ENCODE measurements around the gene TSPAN13.

TSPAN13 gene

DNA sequence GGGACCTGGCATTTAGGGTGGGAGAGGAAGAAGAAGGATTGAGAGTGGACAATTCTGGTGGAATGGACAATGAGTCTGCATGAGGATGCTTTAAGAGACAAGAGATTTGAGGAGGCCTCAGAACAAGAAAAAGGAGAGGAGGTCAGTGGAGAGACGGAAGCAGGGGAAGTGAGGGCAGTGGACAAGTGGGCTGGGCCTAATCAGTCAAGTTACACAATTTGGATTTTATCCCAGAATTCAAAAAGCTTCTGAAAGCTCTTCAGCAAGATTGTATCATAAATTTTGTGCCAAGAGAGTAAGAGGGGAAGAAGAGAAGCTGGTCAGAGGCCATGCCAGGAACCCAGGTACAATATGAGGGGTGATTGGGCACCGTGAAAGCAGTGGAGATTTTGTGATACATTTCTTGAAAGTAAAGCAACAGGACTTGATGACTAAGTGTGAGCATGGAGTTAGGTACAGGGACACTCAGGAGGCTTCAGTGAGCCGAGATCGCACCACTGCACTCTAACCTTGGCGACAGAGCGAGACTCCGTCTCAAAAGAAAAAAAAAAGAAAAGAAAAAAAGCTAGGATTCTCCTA, 19.3 kb upstream of the TSPAN13 start:
- H3K9me3 ChIP-seq = no peaks in the 10 kb centered on the region
- no peak overlapping the region for H3K4me3 ChIP-seq
- no peak overlapping the region for H3K27ac ChIP-seq
- TF ChIP-seq, protein P1, sequence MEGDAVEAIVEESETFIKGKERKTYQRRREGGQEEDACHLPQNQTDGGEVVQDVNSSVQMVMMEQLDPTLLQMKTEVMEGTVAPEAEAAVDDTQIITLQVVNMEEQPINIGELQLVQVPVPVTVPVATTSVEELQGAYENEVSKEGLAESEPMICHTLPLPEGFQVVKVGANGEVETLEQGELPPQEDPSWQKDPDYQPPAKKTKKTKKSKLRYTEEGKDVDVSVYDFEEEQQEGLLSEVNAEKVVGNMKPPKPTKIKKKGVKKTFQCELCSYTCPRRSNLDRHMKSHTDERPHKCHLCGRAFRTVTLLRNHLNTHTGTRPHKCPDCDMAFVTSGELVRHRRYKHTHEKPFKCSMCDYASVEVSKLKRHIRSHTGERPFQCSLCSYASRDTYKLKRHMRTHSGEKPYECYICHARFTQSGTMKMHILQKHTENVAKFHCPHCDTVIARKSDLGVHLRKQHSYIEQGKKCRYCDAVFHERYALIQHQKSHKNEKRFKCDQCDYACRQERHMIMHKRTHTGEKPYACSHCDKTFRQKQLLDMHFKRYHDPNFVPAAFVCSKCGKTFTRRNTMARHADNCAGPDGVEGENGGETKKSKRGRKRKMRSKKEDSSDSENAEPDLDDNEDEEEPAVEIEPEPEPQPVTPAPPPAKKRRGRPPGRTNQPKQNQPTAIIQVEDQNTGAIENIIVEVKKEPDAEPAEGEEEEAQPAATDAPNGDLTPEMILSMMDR (IDR thresholded peaks at IDR 0.05) = no peak
- no peaks in the 10 kb centered on the region for H3K27me3 ChIP-seq
- H3K36me3 ChIP-seq = no peaks in the 10 kb centered on the region
- no peak for DNase-seq
- intact Hi-C loops (cut with DNase I; ENCODE audit: low total_unique reads) = no loop called here
- no peaks in the 10 kb centered on the region for H3K4me1 ChIP-seq

DNA sequence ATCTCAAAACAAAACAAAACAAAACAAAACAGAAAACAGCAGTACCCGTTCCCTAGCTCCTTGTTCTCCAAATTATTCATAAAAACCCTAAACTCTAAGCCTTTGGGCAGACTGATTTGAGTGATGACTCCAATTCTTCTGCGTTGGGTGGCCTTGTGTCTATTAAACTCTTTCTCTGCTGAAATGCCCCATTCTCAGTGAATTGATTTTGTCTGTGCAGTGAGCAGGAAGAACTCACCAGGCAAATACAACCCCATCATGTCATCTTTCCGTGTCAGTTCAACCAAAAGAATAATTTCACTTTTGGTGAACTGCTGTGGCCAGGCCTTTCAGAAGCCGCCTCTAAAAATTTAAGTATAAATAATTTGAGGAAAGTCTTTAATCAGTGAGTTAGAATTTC, 18.5 kb upstream of the TSPAN13 start:
- Histone ChIP-seq H3K9me3 (no peaks in the 10 kb centered on the region), H3K36me3 (no peaks in the 10 kb centered on the region), H3K4me3 (no peak overlapping the region), H3K4me1 (no peaks in the 10 kb centered on the region), H3K27ac (no peak overlapping the region), H3K27me3 (no peaks in the 10 kb centered on the region)
- intact Hi-C loops (cut with DNase I; ENCODE audit: low total_unique reads) = no loop called here
- no peak for DNase-seq
- TF ChIP-seq, protein P1 (IDR thresholded peaks at IDR 0.05) = no peak

DNA sequence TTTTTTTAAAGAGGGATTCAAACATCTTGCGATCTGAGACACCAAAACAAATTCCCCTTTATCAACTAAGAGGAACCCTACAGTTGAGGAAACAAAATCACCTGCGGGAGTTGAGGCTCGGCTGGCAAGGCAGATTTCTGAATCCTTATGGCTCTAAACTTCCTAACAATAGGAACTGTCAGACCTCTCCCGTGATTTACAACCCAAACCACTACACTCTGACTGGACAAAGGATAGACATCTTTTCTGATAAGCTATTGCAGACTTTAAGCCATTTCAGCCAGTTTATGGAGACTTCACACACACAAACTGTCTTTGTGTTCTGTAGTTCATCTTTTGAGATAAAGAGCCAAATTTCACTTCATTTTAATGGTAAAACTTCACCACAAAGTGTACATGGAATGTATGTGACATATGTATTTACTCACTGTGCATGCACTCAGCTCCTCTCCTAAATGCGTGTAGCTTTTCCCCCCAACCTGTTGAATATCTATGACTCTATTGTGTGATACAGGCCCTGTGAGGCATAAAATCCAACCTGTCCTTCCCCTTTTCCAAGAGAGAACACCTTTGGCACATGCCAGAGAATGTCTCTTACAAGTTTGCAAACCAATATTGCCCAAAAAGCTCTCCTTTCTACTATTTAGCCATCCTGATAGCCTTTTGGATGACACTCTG, 15.4 kb upstream of the TSPAN13 start:
- Histone ChIP-seq H3K9me3 (no peaks in the 10 kb centered on the region), H3K27ac (no peak overlapping the region), H3K27me3 (no peaks in the 10 kb centered on the region), H3K36me3 (no peaks in the 10 kb centered on the region), H3K4me3 (no peak overlapping the region), H3K4me1 (peaks cover 0 to 7% (median 0%) of the 10 kb centered on the region in 4 donors)
- TF ChIP-seq, protein P1 (IDR thresholded peaks at IDR 0.05) = no peak
- intact Hi-C loops (cut with DNase I; ENCODE audit: low total_unique reads) = no loop called here
- no peak for DNase-seq

DNA sequence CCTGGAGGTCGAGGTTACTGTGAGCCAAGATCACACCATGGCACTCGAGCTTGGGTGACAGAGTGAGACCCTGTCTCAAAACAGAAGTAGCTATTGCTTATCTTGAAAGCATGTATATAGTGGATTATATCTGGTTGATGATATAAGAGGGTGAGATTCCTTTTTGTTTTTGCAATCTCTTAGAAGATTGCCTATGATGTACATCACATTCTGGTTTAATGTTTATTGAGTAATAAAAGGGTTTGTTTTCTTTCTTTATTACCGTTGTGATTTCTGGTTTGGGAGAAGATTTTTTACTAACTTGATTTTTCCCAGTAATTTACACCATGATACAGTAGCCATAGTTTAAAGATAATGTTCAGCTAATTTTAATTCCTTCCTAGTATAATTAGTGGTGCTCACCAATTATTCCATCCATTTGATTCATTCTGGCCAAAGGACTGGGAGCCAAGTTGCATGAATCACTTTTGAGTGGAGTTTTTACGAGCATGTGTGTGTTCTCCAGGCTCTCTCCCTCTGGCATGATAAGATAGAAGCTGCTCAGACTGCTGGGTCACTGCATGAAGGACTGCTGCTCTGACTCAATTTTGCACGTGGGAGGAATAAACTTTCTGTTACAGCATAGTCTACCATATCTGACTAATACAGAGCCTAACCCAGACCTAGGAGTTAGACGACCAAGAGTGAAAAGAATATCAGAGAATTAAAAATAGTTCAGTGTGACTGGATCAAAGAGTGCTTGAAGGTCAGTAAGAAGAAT, 13.5 kb upstream of the TSPAN13 start:
- intact Hi-C loops (cut with DNase I; ENCODE audit: low total_unique reads) = no loop called here
- Histone ChIP-seq H3K9me3 (no peaks in the 10 kb centered on the region), H3K36me3 (no peaks in the 10 kb centered on the region), H3K27me3 (no peaks in the 10 kb centered on the region), H3K4me3 (no peak overlapping the region), H3K27ac (no peak overlapping the region), H3K4me1 (peaks cover 0 to 7% (median 0%) of the 10 kb centered on the region in 4 donors)
- TF ChIP-seq, protein P1 (IDR thresholded peaks at IDR 0.05) = no peak
- DNase-seq = no peak

DNA sequence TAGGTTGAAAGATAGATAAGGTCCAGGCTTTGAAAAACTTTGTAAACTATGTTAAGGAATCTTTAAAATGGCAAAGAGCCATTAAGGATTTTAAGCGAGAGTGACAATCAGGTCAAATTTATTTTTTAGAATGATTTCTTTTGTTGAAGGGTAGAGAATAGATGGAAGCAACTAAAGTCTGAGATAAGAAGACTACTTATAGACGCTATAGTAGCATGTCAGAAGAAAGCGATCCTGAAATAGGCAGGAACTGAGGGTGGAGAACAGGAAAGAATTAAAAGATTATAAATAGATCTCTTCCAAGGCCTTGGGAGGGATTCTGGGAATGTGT, 13.0 kb upstream of the TSPAN13 start:
- Histone ChIP-seq H3K27ac (no peak overlapping the region), H3K4me3 (no peak overlapping the region), H3K4me1 (peaks cover 0 to 7% (median 0%) of the 10 kb centered on the region in 4 donors), H3K9me3 (no peaks in the 10 kb centered on the region), H3K36me3 (no peaks in the 10 kb centered on the region), H3K27me3 (no peaks in the 10 kb centered on the region)
- intact Hi-C loops (cut with DNase I; ENCODE audit: low total_unique reads) = no loop called here
- TF ChIP-seq, protein P1 (IDR thresholded peaks at IDR 0.05) = no peak
- no peak for DNase-seq

Measured in tibial artery (tissue), 4 donors.